Vagina (tissue), 2 donors: Measurements from ENCODE around the gene DDIT4.

Experiments
- POLR2A ChIP-seq, 2 donors: fragments of 450-650 bp; IDR thresholded peaks; one replicate each; pipeline ENCODE4 v1.6.1; 2017; ENCODE audit warnings: antibody characterized with exemption in 2 of 2, mild to moderate bottlenecking in 2 of 2, moderate library complexity in 2 of 2
- TF ChIP-seq, protein P1 (sequence below), 3 experiments: fragments of 450-650 bp in 2 of 3; fragments of 200-600 bp in 1 of 3; sonication (generic) in 1 of 3; IDR thresholded peaks; one replicate each; pipeline ENCODE4 v1.5.1; 2017 to 2019; ENCODE audit warnings: antibody characterized with exemption in 3 of 3, mild to moderate bottlenecking in 2 of 3, moderate library complexity in 2 of 3

DNA sequence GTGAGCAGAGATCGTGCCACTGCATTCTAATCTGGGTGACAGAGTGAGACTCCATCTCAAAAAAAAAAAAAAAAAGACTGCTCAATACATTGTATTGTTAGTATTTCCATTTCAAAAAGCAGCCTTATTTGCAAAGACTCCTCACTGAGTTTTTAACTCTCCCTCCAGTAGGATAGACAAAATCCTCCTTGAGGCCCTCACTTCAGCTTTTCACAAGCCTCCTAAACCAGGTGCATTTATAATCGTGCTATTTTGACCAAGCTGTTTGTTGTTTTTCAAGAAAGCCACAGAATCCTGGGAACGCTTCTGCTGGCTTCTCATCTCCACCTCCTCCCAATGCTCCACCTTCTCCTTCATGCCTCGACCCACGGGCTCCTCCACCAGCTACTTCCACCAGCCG is 6.3 kb upstream of the DDIT4 start:
- TF ChIP-seq, protein P1, sequence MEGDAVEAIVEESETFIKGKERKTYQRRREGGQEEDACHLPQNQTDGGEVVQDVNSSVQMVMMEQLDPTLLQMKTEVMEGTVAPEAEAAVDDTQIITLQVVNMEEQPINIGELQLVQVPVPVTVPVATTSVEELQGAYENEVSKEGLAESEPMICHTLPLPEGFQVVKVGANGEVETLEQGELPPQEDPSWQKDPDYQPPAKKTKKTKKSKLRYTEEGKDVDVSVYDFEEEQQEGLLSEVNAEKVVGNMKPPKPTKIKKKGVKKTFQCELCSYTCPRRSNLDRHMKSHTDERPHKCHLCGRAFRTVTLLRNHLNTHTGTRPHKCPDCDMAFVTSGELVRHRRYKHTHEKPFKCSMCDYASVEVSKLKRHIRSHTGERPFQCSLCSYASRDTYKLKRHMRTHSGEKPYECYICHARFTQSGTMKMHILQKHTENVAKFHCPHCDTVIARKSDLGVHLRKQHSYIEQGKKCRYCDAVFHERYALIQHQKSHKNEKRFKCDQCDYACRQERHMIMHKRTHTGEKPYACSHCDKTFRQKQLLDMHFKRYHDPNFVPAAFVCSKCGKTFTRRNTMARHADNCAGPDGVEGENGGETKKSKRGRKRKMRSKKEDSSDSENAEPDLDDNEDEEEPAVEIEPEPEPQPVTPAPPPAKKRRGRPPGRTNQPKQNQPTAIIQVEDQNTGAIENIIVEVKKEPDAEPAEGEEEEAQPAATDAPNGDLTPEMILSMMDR (IDR thresholded peaks at IDR 0.05): no peak
- TF ChIP-seq POLR2A (IDR thresholded peaks at IDR 0.05): no peak
